Astrocyte (in vitro differentiated cells and primary cell): ENCODE results near the gene NMRK1. TPM values are rescaled to one million over a fixed set of nuclear protein-coding genes. Genes with fewer than 3 reads are reported as not detected.

Experiments
- DNase-seq: peaks from one replicate; pipeline ENCODE4 v3.0.0-alpha.2; 2010; ENCODE audit warnings: low read depth
- FAIRE-seq: peaks from 2 replicates; lab custom pipeline; 2011; peaks lifted over from hg19 to GRCh38; lab: Jason Lieb, UNC
- H2AFZ ChIP-seq: 2 replicates; pipeline ENCODE4 v1.6.0; 2012; ENCODE audit warnings: low read depth, low read length, inconsistent platforms
- H3K27ac ChIP-seq: 2 replicates; pipeline ENCODE4 v1.5.1; 2011; ENCODE audit warnings: low read depth, low read length, inconsistent platforms
- H3K27me3 ChIP-seq: 2 replicates; pipeline ENCODE4 v1.6.0; 2011; ENCODE audit warnings: low read length, inconsistent platforms; ENCODE audit not compliant: insufficient read depth
- H3K36me3 ChIP-seq: 2 replicates; pipeline ENCODE4 v1.5.1; 2011; ENCODE audit warnings: low read length, inconsistent platforms; ENCODE audit not compliant: insufficient read depth
- H3K4me1 ChIP-seq: 2 replicates; pipeline ENCODE4 v1.5.1; 2011; ENCODE audit warnings: low read length, inconsistent platforms; ENCODE audit not compliant: insufficient read depth
- H3K4me2 ChIP-seq: 2 replicates; pipeline ENCODE4 v1.6.0; 2012; ENCODE audit warnings: low read length, inconsistent platforms
- H3K4me3 ChIP-seq: 2 replicates; pipeline ENCODE4 v1.5.1; 2011; ENCODE audit warnings: low read depth, mild to moderate bottlenecking, low read length, inconsistent platforms; ENCODE audit not compliant: insufficient read depth
- H3K79me2 ChIP-seq: 2 replicates; pipeline ENCODE4 v1.6.0; 2012; ENCODE audit warnings: mild to moderate bottlenecking, low read length, inconsistent platforms; ENCODE audit not compliant: insufficient read depth
- H3K9ac ChIP-seq: 2 replicates; pipeline ENCODE4 v1.6.0; 2012; ENCODE audit warnings: mild to moderate bottlenecking, low read length, inconsistent platforms
- H3K9me3 ChIP-seq: 2 replicates; pipeline ENCODE4 v1.5.1; 2012; ENCODE audit warnings: low read depth, mild to moderate bottlenecking, low read length, inconsistent platforms; ENCODE audit not compliant: insufficient read depth
- H4K20me1 ChIP-seq: 2 replicates; pipeline ENCODE4 v1.6.0; 2012; ENCODE audit warnings: low read length, inconsistent platforms; ENCODE audit not compliant: insufficient read depth
- H3K27ac Mint-ChIP-seq: one replicate; pipeline ENCODE4 v1.8.0; 2021; ENCODE audit warnings: mild to moderate bottlenecking, mixed read lengths; ENCODE audit not compliant: unreplicated experiment
- H3K27me3 Mint-ChIP-seq: one replicate; pipeline ENCODE4 v1.8.0; 2021; ENCODE audit warnings: low read depth, mixed read lengths; ENCODE audit not compliant: unreplicated experiment
- H3K36me3 Mint-ChIP-seq: one replicate; pipeline ENCODE4 v1.8.0; 2021; ENCODE audit warnings: low read depth, mixed read lengths; ENCODE audit not compliant: unreplicated experiment
- H3K4me1 Mint-ChIP-seq: one replicate; pipeline ENCODE4 v1.8.0; 2021; ENCODE audit warnings: low read depth, mixed read lengths; ENCODE audit not compliant: unreplicated experiment
- H3K4me3 Mint-ChIP-seq: one replicate; pipeline ENCODE4 v1.8.0; 2021; ENCODE audit warnings: mild to moderate bottlenecking, moderate library complexity, mixed read lengths; ENCODE audit not compliant: unreplicated experiment
- H3K9me3 Mint-ChIP-seq: one replicate; pipeline ENCODE4 v1.8.0; 2021; ENCODE audit warnings: mild to moderate bottlenecking, mixed read lengths; ENCODE audit not compliant: unreplicated experiment
- CTCF ChIP-seq: IDR thresholded peaks from 2 replicates; pipeline ENCODE4 v1.5.1; 2011; ENCODE audit warnings: low read depth, mild to moderate bottlenecking, inconsistent platforms, low read length, moderate library complexity; ENCODE audit not compliant: insufficient read depth
- EZH2 ChIP-seq: IDR thresholded peaks from 2 replicates; pipeline ENCODE4 v1.6.1; 2012; ENCODE audit warnings: mild to moderate bottlenecking, low read length, inconsistent platforms; ENCODE audit not compliant: insufficient read depth
- total RNA-seq: library from RNA; stranded (reverse); gene quantifications from 2 replicates; pipeline ENCODE4 v1.2.1, GENCODE V29; 2021

NMRK1 gene
- total RNA-seq, 1 donor from 2014 or later: 15.2 TPM

DNA sequence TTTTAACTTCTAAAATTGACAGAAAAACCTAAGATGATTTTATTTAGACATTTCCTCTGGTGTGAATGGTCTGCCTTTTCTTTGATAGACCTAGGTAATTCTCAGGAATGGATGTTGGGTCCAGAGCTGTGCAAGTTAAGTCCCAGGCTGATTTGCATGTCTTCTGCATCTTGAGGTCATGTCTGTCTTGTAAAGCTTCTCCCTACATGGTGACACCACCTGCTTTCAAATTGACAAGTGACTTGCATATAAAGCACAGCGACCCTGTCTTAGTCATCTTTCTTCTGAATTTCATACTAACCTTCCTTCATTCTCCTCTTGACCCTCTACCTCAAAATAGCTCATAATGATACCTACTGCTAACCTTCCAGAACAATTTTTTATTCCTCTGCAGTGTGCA is 29.6 kb upstream of the NMRK1 start:
- peaks cover 12% of the 10 kb centered on the region for H3K36me3 Mint-ChIP-seq
- no peak overlapping the region for H3K4me3 Mint-ChIP-seq
- Histone ChIP-seq H2AFZ (no peak overlapping the region), H3K79me2 (peaks cover 28% of the 10 kb centered on the region), H3K9ac (no peak overlapping the region), H3K4me2 (no peak overlapping the region), H3K36me3 (no peaks in the 10 kb centered on the region), H3K9me3 (no peaks in the 10 kb centered on the region), H3K4me1 (no peaks in the 10 kb centered on the region), H3K27ac (no peak overlapping the region), H3K27me3 (no peaks in the 10 kb centered on the region), H4K20me1 (peaks cover 19% of the 10 kb centered on the region), H3K4me3 (no peak overlapping the region)
- TF ChIP-seq EZH2 (no peak), CTCF (no peak)
- DNase-seq (no peak), FAIRE-seq (no peak)
- H3K27me3 Mint-ChIP-seq: no peaks in the 10 kb centered on the region
- H3K4me1 Mint-ChIP-seq: no peaks in the 10 kb centered on the region
- H3K9me3 Mint-ChIP-seq: peaks cover 2% of the 10 kb centered on the region
- H3K27ac Mint-ChIP-seq: no peak overlapping the region

DNA sequence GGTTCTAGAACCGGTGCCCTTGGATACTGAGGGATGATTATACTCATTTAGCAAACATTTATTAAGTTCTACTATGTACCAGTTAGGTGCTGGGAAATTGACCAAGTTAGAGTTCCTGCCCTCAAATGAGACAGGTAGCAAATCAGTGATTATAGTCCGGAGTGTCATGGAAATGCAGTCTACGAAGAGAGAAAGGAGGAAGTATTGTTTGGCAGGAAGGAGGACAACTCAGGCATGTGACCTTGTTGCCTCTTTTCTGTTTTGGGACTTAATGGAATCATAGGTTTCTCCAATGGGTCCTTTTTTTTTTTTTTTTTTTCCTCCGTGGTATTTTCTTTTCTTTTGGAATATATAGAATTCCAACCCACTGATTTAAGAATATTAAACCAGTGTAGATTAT is 28.4 kb upstream of the NMRK1 start:
- Mint-ChIP-seq H3K4me3 (no peak overlapping the region), H3K36me3 (peaks cover 12% of the 10 kb centered on the region), H3K9me3 (peaks cover 2% of the 10 kb centered on the region), H3K27me3 (no peaks in the 10 kb centered on the region), H3K4me1 (no peaks in the 10 kb centered on the region), H3K27ac (no peak overlapping the region)
- no peak overlapping the region for H3K27ac ChIP-seq
- H3K4me3 ChIP-seq: no peak overlapping the region
- H3K79me2 ChIP-seq: peaks cover 35% of the 10 kb centered on the region
- DNase-seq (no peak), FAIRE-seq (no peak)
- no peaks in the 10 kb centered on the region for H3K27me3 ChIP-seq
- TF ChIP-seq CTCF (no peak), EZH2 (no peak)
- H2AFZ ChIP-seq: no peak overlapping the region
- peaks cover 22% of the 10 kb centered on the region for H4K20me1 ChIP-seq
- H3K4me2 ChIP-seq: no peak overlapping the region
- no peaks in the 10 kb centered on the region for H3K36me3 ChIP-seq
- H3K9ac ChIP-seq: no peak overlapping the region
- H3K4me1 ChIP-seq: no peaks in the 10 kb centered on the region
- H3K9me3 ChIP-seq: no peaks in the 10 kb centered on the region

DNA sequence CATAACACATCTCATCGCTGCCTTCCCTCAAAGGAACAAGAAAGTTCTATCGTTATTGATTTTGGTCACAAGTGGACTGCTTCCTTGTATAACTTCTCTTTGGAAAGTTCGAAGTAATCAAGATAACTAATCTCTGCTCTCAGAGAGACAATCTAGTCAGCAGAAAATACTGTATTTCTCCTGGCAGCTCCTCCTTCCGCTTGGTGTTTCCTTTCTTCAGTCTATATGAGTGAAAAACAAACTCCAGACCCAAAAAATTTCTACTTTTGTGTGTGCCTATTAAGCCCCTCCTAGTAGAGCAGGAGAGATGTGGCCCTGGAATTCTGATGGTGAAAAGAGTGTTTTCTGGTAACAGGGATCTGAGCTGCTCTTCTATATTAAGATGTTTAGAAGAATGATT is 24.8 kb upstream of the NMRK1 start:
- no peak for DNase-seq
- Histone ChIP-seq H3K79me2 (peaks cover 54% of the 10 kb centered on the region), H3K9ac (no peak overlapping the region), H3K27ac (no peak overlapping the region), H4K20me1 (peaks cover 15% of the 10 kb centered on the region), H2AFZ (no peak overlapping the region), H3K27me3 (no peaks in the 10 kb centered on the region), H3K4me3 (no peak overlapping the region), H3K4me1 (no peaks in the 10 kb centered on the region), H3K4me2 (no peak overlapping the region), H3K36me3 (no peaks in the 10 kb centered on the region), H3K9me3 (no peaks in the 10 kb centered on the region)
- no peaks in the 10 kb centered on the region for H3K9me3 Mint-ChIP-seq
- no peak for TF ChIP-seq CTCF
- no peak for TF ChIP-seq EZH2
- H3K36me3 Mint-ChIP-seq: no peaks in the 10 kb centered on the region
- no peak for FAIRE-seq
- H3K4me3 Mint-ChIP-seq: no peak overlapping the region
- H3K4me1 Mint-ChIP-seq: peaks cover 10% of the 10 kb centered on the region
- no peaks in the 10 kb centered on the region for H3K27me3 Mint-ChIP-seq
- no peak overlapping the region for H3K27ac Mint-ChIP-seq
